ENCODE data around the gene SLITRK4.

DNA sequence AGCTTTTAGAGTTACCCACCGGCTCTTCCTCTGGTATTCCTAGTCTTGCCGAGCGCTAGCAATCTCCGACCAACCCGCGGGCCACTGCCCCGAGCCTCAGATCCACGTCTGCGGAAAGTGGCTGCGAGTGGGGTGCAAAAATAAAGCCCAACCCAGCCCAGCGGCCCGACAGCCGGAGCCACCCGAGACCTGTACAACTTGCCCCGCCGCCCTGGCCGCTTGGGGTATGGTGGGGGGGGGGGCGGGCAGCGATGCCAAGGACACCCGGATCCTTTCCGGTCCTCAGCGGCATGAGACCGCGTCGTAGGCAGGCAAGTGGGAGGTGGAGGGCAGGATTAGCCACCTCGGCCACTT is 1.6 kb downstream of the SLITRK4 start:
- no peak for TF ChIP-seq POLR2AphosphoS5 (IDR thresholded peaks at IDR 0.05)
- TF ChIP-seq, protein P1, sequence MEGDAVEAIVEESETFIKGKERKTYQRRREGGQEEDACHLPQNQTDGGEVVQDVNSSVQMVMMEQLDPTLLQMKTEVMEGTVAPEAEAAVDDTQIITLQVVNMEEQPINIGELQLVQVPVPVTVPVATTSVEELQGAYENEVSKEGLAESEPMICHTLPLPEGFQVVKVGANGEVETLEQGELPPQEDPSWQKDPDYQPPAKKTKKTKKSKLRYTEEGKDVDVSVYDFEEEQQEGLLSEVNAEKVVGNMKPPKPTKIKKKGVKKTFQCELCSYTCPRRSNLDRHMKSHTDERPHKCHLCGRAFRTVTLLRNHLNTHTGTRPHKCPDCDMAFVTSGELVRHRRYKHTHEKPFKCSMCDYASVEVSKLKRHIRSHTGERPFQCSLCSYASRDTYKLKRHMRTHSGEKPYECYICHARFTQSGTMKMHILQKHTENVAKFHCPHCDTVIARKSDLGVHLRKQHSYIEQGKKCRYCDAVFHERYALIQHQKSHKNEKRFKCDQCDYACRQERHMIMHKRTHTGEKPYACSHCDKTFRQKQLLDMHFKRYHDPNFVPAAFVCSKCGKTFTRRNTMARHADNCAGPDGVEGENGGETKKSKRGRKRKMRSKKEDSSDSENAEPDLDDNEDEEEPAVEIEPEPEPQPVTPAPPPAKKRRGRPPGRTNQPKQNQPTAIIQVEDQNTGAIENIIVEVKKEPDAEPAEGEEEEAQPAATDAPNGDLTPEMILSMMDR (IDR thresholded peaks at IDR 0.05): no peak

All from esophagus muscularis mucosa (tissue), 3 donors.